ENCODE data around the gene LRRC74B.

- TF ChIP-seq CTCF (IDR thresholded peaks at IDR 0.05) (no peak), POLR2A (IDR thresholded peaks at IDR 0.05) (no peak), EP300 (IDR thresholded peaks at IDR 0.05) (no peak)
These were observed 28.5 kb downstream of the LRRC74B start for GRCh38 chr22:21074102-21074715.

Measured in suprapubic skin (tissue), 3 donors.